PC-3 (cell line): ENCODE measurements around the gene CDK18. TPM values are rescaled to one million over a fixed set of nuclear protein-coding genes. Genes with fewer than 3 reads are reported as not detected.
A peak's percentile ranks its signal among the peaks of the same experiment; 100 is the strongest.

ENCODE experiments used
- ATAC-seq: fragments of 200-7000 bp; cut with Tn5 transposase; 2 replicates; pipeline ENCODE4 v1.9.1; 2020; ENCODE audit warnings: mild to moderate bottlenecking, moderate library complexity
- BruUV-seq: library from RNA; stranded (reverse); fragments of 400-500 nt; replicated peaks from 2 replicates; lab custom pipeline; 2021; lab: Mats Ljungman, UMichigan
- CTCF ChIA-PET: fragments of 300-600 bp; sonication (Branson Sonifier 250); formaldehyde crosslinking; loops from one replicate; lab custom pipeline; 2022; ENCODE audit warnings: antibody characterized with exemption; lab: Charles Lee
- POLR2A ChIA-PET: fragments of 300-600 bp; sonication (Branson Sonifier 250); formaldehyde crosslinking; loops from one replicate; lab custom pipeline; 2022; ENCODE audit warnings: antibody characterized with exemption; ENCODE audit not compliant: unreplicated experiment; lab: Charles Lee
- DNase-seq: peaks from one replicate; pipeline ENCODE4 v3.0.0-alpha.2; 2015
- H2AFZ ChIP-seq: fragments of 300-600 bp; sonication (generic); 2 replicates; pipeline ENCODE4 v1.6.0; 2016; ENCODE audit warnings: antibody characterized with exemption, low read length
- H3F3A ChIP-seq: fragments of 300-600 bp; sonication (generic); one replicate; pipeline ENCODE4 v1.6.0; 2017; ENCODE audit warnings: antibody characterized with exemption, low read length, control low read depth, mild to moderate bottlenecking; ENCODE audit not compliant: unreplicated experiment
- H3K27ac ChIP-seq: fragments of 300-600 bp; sonication (generic); 2 replicates; pipeline ENCODE4 v1.5.1; 2016; ENCODE audit warnings: mild to moderate bottlenecking, low read length
- H3K27me3 ChIP-seq: fragments of 300-600 bp; sonication (generic); 2 replicates; pipeline ENCODE4 v1.6.1; 2016; ENCODE audit warnings: low read length, mixed read lengths
- H3K36me3 ChIP-seq: fragments of 300-600 bp; sonication (generic); 2 replicates; pipeline ENCODE4 v1.6.1; 2016; ENCODE audit warnings: low read depth, mixed run types, low read length, mixed read lengths
- H3K4me1 ChIP-seq: fragments of 300-600 bp; sonication (generic); 2 replicates; pipeline ENCODE4 v1.5.1; 2016; ENCODE audit warnings: low read length; ENCODE audit not compliant: insufficient read depth
- H3K4me2 ChIP-seq: fragments of 300-600 bp; sonication (generic); 2 replicates; pipeline ENCODE4 v1.6.0; 2016; ENCODE audit warnings: low read length
- H3K4me3 ChIP-seq: fragments of 300-600 bp; sonication (generic); 2 replicates; pipeline ENCODE4 v1.5.1; 2016; ENCODE audit warnings: mild to moderate bottlenecking, low read length, mixed read lengths
- H3K79me2 ChIP-seq: fragments of 300-600 bp; sonication (generic); 2 replicates; pipeline ENCODE4 v1.6.1; 2017; ENCODE audit warnings: low read length, mixed read lengths
- H3K9ac ChIP-seq: fragments of 300-600 bp; sonication (generic); 2 replicates; pipeline ENCODE4 v1.6.0; 2016; ENCODE audit warnings: mild to moderate bottlenecking, low read length
- H3K9me2 ChIP-seq: fragments of 300-600 bp; sonication (generic); replicated peaks from 2 replicates; pipeline ENCODE4 v1.6.1; 2016; ENCODE audit warnings: mixed run types, low read length, mixed read lengths
- H3K9me3 ChIP-seq: fragments of 300-600 bp; sonication (generic); 2 replicates; pipeline ENCODE4 v1.6.1; 2016; ENCODE audit warnings: low read length, mixed read lengths
- H4K20me1 ChIP-seq: fragments of 300-600 bp; sonication (generic); 2 replicates; pipeline ENCODE4 v1.6.1; 2016; ENCODE audit warnings: low read length, mixed read lengths
- CTCF ChIP-seq: fragments of 300-600 bp; sonication (generic); conservative IDR thresholded peaks from 2 replicates; pipeline ENCODE4 v1.5.1; 2017; ENCODE audit warnings: antibody characterized with exemption, low read depth, mild to moderate bottlenecking, low read length
- EZH2 ChIP-seq: fragments of 300-600 bp; sonication (generic); IDR thresholded peaks from one replicate; pipeline ENCODE4 v1.6.1; 2017; ENCODE audit warnings: antibody characterized with exemption, mild to moderate bottlenecking, low read length; ENCODE audit not compliant: unreplicated experiment
- EZH2phosphoT487 ChIP-seq: fragments of 300-600 bp; sonication (generic); IDR thresholded peaks from 2 replicates; pipeline ENCODE4 v1.6.1; 2018; ENCODE audit warnings: mild to moderate bottlenecking, antibody characterized with exemption, low read length, borderline replicate concordance
- intact Hi-C: fragments of 100-400 bp; cut with micrococcal nuclease; formaldehyde crosslinking; loops from 2 replicates; pipeline ENCODE4 v1.9.0; 2023
- total RNA-seq: library from RNA; depleted of rRNA; stranded (reverse); fragments of >200 nt; gene quantifications from 2 replicates; pipeline ENCODE4 v1.2.3, GENCODE V29; 2014

Gene CDK18
- total RNA-seq, 1 experiment from 2014 or later = 13.2 TPM

GRCh38 chr1:205483372-205483771 is 21.1 kb upstream of the CDK18 start:
- ATAC-seq (no peak), DNase-seq (no peak)
- Histone ChIP-seq H3K9ac (no peak overlapping the region), H3K4me3 (no peak overlapping the region), H2AFZ (no peak overlapping the region), H3K4me1 (peaks cover 4% of the 10 kb centered on the region), H3K9me2 (no peaks in the 10 kb centered on the region), H3K27ac (no peak overlapping the region), H3K9me3 (no peaks in the 10 kb centered on the region), H3K79me2 (no peaks in the 10 kb centered on the region), H3K27me3 (peaks cover 7% of the 10 kb centered on the region; the same call in 1 of the 2 replicates), H3K36me3 (no peaks in the 10 kb centered on the region), H3F3A (no peaks in the 10 kb centered on the region), H3K4me2 (no peak overlapping the region), H4K20me1 (no peaks in the 10 kb centered on the region)
- TF ChIP-seq CTCF (no peak), EZH2 (no peak), EZH2phosphoT487 (no peak)
- CTCF ChIA-PET = no interaction called here
- no TSS peak for BruUV-seq
- intact Hi-C loops = no loop called here
- POLR2A ChIA-PET = no interaction called here

GRCh38 chr1:205484985-205485967 is 19.2 kb upstream of the CDK18 start:
- no peak overlapping the region for H3K9ac ChIP-seq
- intact Hi-C loops = loop anchor here (1.0 kb wide), 4 partner anchors 62 to 149 kb away; no protein-coding TSS in a partner anchor
- no peaks in the 10 kb centered on the region for H3K79me2 ChIP-seq
- H3K27me3 ChIP-seq = peaks cover 7% of the 10 kb centered on the region; the same call in 1 of the 2 replicates
- no peaks in the 10 kb centered on the region for H3K9me2 ChIP-seq
- H2AFZ ChIP-seq = no peak overlapping the region
- POLR2A ChIA-PET = no interaction called here
- no TSS peak for BruUV-seq
- peak; percentile 89 for DNase-seq
- H3K4me1 ChIP-seq = no peaks in the 10 kb centered on the region
- H3K27ac ChIP-seq = no peak overlapping the region
- no peaks in the 10 kb centered on the region for H3F3A ChIP-seq
- CTCF ChIA-PET = interaction anchor here (0.6 to 1.9 kb wide), 23 partner anchors 19 to 212 kb away, joined by 3 to 45 read pairs (median 5); no protein-coding TSS in a partner anchor
- peak; percentile 99 for TF ChIP-seq CTCF
- no peak for TF ChIP-seq EZH2
- no peak for TF ChIP-seq EZH2phosphoT487
- H3K4me2 ChIP-seq = no peak overlapping the region
- H4K20me1 ChIP-seq = no peaks in the 10 kb centered on the region
- H3K36me3 ChIP-seq = no peaks in the 10 kb centered on the region
- no peaks in the 10 kb centered on the region for H3K9me3 ChIP-seq
- no peak overlapping the region for H3K4me3 ChIP-seq
- peak; percentile 82 for ATAC-seq
